Heart left ventricle (tissue), 16 donors: ENCODE data around the gene HSF2BP. TPM values are rescaled to one million over a fixed set of nuclear protein-coding genes. Genes with fewer than 3 reads are reported as not detected.

Source experiments
- ATAC-seq, 4 donors: fragments of 200-7000 bp; cut with Tn5 transposase; one replicate each; pipeline ENCODE4 v1.9.1; 2020 to 2022; ENCODE audit warnings: moderate library complexity in 4 of 4, mild to moderate bottlenecking in 3 of 4, moderate number of reproducible peaks in 1 of 4
- DNase-seq, 5 donors: peaks; one replicate each; pipeline ENCODE4 v3.0.0-alpha.2; 2020
- H3K27ac ChIP-seq, 12 donors: fragments of 200-600 bp; sonication (generic) in 4 of 12; one replicate each; pipeline versions ENCODE4 v1.5.0 to v1.8.0; 2016 to 2022; ENCODE audit warnings: mild to moderate bottlenecking in 2 of 12
- H3K27me3 ChIP-seq, 9 donors: fragments of 200-600 bp; sonication (generic) in 2 of 9; one replicate each; pipeline versions ENCODE4 v1.5.1 to v1.8.0; 2016 to 2022; ENCODE audit warnings: mild to moderate bottlenecking in 3 of 9
- H3K36me3 ChIP-seq, 9 donors: fragments of 200-600 bp; sonication (generic) in 2 of 9; one replicate each; pipeline versions ENCODE4 v1.5.0 to v1.8.0; 2018 to 2022; ENCODE audit warnings: mild to moderate bottlenecking in 2 of 9
- H3K4me1 ChIP-seq, 12 donors: fragments of 200-600 bp; sonication (generic) in 4 of 12; one replicate each; pipeline versions ENCODE4 v1.5.0 to v1.8.0; 2016 to 2022; ENCODE audit warnings: mild to moderate bottlenecking in 3 of 12
- H3K4me3 ChIP-seq, 12 donors: fragments of 200-600 bp; sonication (generic) in 4 of 12; one replicate each; pipeline versions ENCODE4 v1.5.0 to v1.8.0; 2017 to 2022; ENCODE audit warnings: mild to moderate bottlenecking in 9 of 12, moderate library complexity in 4 of 12
- H3K9me3 ChIP-seq, 12 donors: fragments of 200-600 bp; sonication (generic) in 4 of 12; one replicate each; pipeline versions ENCODE4 v1.5.0 to v1.8.0; 2016 to 2022; ENCODE audit warnings: mild to moderate bottlenecking in 1 of 12
- CTCF ChIP-seq, 12 donors: fragments of 200-600 bp; sonication (generic) in 4 of 12; IDR thresholded peaks; one replicate each; pipeline versions ENCODE4 v1.5.0 to v1.8.0; 2018 to 2022; ENCODE audit warnings: antibody characterized with exemption in 12 of 12, mild to moderate bottlenecking in 5 of 12
- POLR2A ChIP-seq, 2 donors: fragments of 450-650 bp; IDR thresholded peaks; one replicate each; pipeline ENCODE4 v1.6.1; 2017; ENCODE audit warnings: antibody characterized with exemption in 2 of 2, mild to moderate bottlenecking in 2 of 2, moderate library complexity in 2 of 2
- WGBS, 4 donors: extraction: QIAGEN DNeasy Blood & Tissue Kit in 2 of 4; methylation state at CpG; one replicate each; pipeline versions ENCODE4 v1.1.5 to v1.1.7; 2013 to 2018; 5-methylcytosine and 5-hydroxymethylcytosine counted together
- intact Hi-C, 10 donors: fragments of 100-400 bp; cut with DNase I; formaldehyde crosslinking; loops; one replicate each; pipeline versions ENCODE4 v1.11.1 to v1.14.2; 2022
- polyA plus RNA-seq, 2 donors: library from polyadenylated mRNA; stranded (reverse); fragments of 200-250 nt; gene quantifications; one replicate each; pipeline ENCODE4 v1.2.3, GENCODE V29; 2013
- total RNA-seq, 9 donors: library from RNA; depleted of rRNA in 2 of 9; stranded (reverse); fragments of >200 nt in 2 of 9; fragmentation: NEBNext Ultra II Directional in 3 of 9; extraction: Animal tissue kit (Norgen Biotek cat#: 25700) in 3 of 9; gene quantifications; one replicate each; pipeline versions ENCODE4 v1.1.0 to v1.2.4, GENCODE V29; 2016 to 2023
- donor health status: ischemic (EF 13 %, LVEDD 7.1; RV severe dilation, severe dysfunction).
- donor health status: healthy with polysubstance abuse.
- donor health status: DM: no; HTN: yes; CAD: no.
- donor health status: DM: no; HTN: no; CAD: no.
- donor health status: ischemic (EF 25% LVEDD 6.9; RV normal size, moderate dysfunction).
- donor health status: ischemic (EF 25% LVEDD 5.7; RV mildly dilated, moderate dysfunction).
- donor health status: healthy.
- donor health status: DM: yes; HTN: yes; CAD: no.
- donor health status: ischemic (EF 35%, LVEDD 5.7; RV mildly dilated, moderate dysfunction).
- donor health status: nonischemic (EF 11% LVEDD 7.7; RV severe dilation, severe dysfunction).
- donor health status: DM: yes; HTN: yes; CAD: no.
- donor health status: PGD.
- donor health status: ischemic (EF 29% LVEDD 5.4; RV normal size, mild dysfunction).
- donor health status: nonischemic (EF 23%, LVEDD 6.1; RV moderate dilation, normal function).

The HSF2BP gene
- total and polyA plus RNA-seq, 11 donors, result 0.08 to 0.32 (median 0.19) TPM; not detected in 8

GRCh38 chr21:43600642-43601402 is 58.5 kb downstream of the HSF2BP start:
- Histone ChIP-seq H3K27me3 (no peaks in the 10 kb centered on the region), H3K4me1 (peaks cover 0 to 18% (median 0%) of the 10 kb centered on the region in 12 donors), H3K27ac (no peak overlapping the region), H3K36me3 (no peaks in the 10 kb centered on the region), H3K9me3 (no peaks in the 10 kb centered on the region), H3K4me3 (no peak overlapping the region)
- no peak for TF ChIP-seq POLR2A (IDR thresholded peaks at IDR 0.05)
- TF ChIP-seq CTCF (IDR thresholded peaks at IDR 0.05), result no peak
- WGBS, 4 donors, result 94 to 96% (median 95%) methylated on average over 12 of the region's 12 CpGs
- ATAC-seq (no peak), DNase-seq (no peak)
- intact Hi-C loops, result no loop called here

GRCh38 chr21:43599728-43600127 is 59.6 kb downstream of the HSF2BP start:
- Histone ChIP-seq H3K4me1 (peaks cover 0 to 18% (median 0%) of the 10 kb centered on the region in 12 donors), H3K4me3 (no peak overlapping the region), H3K27ac (no peak overlapping the region), H3K9me3 (no peaks in the 10 kb centered on the region), H3K27me3 (no peaks in the 10 kb centered on the region), H3K36me3 (no peaks in the 10 kb centered on the region)
- TF ChIP-seq POLR2A (IDR thresholded peaks at IDR 0.05) (no peak), CTCF (IDR thresholded peaks at IDR 0.05) (no peak)
- intact Hi-C loops, result no loop called here
- DNase-seq (no peak), ATAC-seq (no peak)
- WGBS, 4 donors, result 85 to 92% (median 88%) methylated on average over 5 of the region's 5 CpGs

- no peak overlapping the region for H3K4me3 ChIP-seq
- 84 to 89% (median 86%) methylated on average over 7 of the region's 7 CpGs for WGBS, 4 donors
- no peak for TF ChIP-seq POLR2A (IDR thresholded peaks at IDR 0.05)
- no peak for TF ChIP-seq CTCF (IDR thresholded peaks at IDR 0.05)
- no peaks in the 10 kb centered on the region for H3K36me3 ChIP-seq
- no peaks in the 10 kb centered on the region for H3K27me3 ChIP-seq
- H3K4me1 ChIP-seq, result peaks cover 0 to 15% (median 0%) of the 10 kb centered on the region in 12 donors
- H3K9me3 ChIP-seq, result no peaks in the 10 kb centered on the region
- no peak for ATAC-seq
- intact Hi-C loops, result no loop called here
- DNase-seq, result no peak
- no peak overlapping the region for H3K27ac ChIP-seq
These were observed 60.7 kb downstream of the HSF2BP start for GRCh38 chr21:43598416-43599120.

GRCh38 chr21:43597540-43598250 is 61.6 kb downstream of the HSF2BP start:
- no peaks in the 10 kb centered on the region for H3K27me3 ChIP-seq
- no peak for TF ChIP-seq CTCF (IDR thresholded peaks at IDR 0.05)
- no peak for TF ChIP-seq POLR2A (IDR thresholded peaks at IDR 0.05)
- H3K36me3 ChIP-seq, result no peaks in the 10 kb centered on the region
- H3K27ac ChIP-seq, result no peak overlapping the region
- peaks cover 0 to 8% (median 0%) of the 10 kb centered on the region in 12 donors for H3K4me1 ChIP-seq
- H3K9me3 ChIP-seq, result no peaks in the 10 kb centered on the region
- WGBS, 4 donors, result 96 to 97% (median 97%) methylated on average over 6 of the region's 6 CpGs
- DNase-seq (no peak), ATAC-seq (no peak)
- intact Hi-C loops, result no loop called here
- H3K4me3 ChIP-seq, result no peak overlapping the region
